Measurements from ENCODE around the gene SIPA1.

The SIPA1 gene

DNA sequence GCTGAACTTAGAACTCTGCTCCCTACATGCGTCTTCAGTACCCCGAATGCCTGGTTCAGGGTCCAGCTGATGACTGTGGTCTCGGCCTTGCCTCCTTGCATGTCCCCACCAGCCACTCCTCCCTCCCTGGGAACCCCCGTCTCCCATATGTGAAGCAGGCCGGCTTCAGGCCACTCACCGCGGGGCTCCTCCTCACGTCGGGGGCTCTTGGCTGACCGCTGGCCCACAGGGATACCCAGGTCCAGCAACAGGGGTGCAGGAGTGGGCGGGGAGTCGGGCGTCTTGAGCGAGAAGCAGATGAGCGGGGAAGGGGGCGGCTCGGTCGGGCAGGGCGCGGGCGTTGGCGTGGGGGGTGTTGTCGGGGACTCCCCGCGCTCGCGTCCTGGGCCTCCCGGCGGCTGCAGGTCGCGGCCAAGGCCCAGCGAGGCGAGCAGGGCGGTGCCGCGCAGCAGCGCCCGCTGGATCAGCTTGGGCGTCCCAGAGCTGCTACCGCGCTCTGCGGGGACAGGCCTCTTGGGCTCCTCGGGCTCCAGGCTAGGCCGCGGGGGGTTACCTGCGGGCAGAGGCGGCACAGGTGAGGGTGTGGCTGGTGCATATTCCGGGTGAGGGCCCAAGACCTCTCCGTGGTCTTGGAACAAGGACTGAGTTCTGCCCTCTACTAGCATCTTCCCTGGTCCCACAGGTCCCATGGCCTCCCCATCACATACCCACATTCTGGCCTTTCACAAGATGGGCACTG lies 38.5 kb upstream of the SIPA1 start:
- TF ChIP-seq, protein P1, sequence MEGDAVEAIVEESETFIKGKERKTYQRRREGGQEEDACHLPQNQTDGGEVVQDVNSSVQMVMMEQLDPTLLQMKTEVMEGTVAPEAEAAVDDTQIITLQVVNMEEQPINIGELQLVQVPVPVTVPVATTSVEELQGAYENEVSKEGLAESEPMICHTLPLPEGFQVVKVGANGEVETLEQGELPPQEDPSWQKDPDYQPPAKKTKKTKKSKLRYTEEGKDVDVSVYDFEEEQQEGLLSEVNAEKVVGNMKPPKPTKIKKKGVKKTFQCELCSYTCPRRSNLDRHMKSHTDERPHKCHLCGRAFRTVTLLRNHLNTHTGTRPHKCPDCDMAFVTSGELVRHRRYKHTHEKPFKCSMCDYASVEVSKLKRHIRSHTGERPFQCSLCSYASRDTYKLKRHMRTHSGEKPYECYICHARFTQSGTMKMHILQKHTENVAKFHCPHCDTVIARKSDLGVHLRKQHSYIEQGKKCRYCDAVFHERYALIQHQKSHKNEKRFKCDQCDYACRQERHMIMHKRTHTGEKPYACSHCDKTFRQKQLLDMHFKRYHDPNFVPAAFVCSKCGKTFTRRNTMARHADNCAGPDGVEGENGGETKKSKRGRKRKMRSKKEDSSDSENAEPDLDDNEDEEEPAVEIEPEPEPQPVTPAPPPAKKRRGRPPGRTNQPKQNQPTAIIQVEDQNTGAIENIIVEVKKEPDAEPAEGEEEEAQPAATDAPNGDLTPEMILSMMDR (IDR thresholded peaks at IDR 0.05; ENCODE audit: control insufficient read depth, extremely low read depth, insufficient read depth): no peak
- no peak for DNase-seq (ENCODE audit: low read depth)
- no peak overlapping the region for H3K4me3 ChIP-seq (ENCODE audit: low read depth, low read length)

DNA sequence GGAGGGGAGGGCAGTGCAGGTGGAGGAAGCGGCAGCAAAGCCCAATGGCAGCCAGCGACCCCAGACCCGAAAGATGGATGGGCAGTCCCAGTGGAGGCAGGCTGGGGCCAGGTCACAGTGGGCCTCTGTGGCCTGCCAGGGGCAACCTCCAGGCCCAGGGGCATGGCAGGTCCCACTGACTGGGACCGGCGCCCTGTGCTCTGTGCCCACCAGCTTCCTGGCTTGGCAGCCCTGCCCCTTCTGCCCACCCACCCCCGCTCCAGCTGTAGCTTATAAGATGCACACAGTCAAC lies 38.0 kb upstream of the SIPA1 start:
- TF ChIP-seq, protein P1 (IDR thresholded peaks at IDR 0.05; ENCODE audit: control insufficient read depth, extremely low read depth, insufficient read depth): no peak
- no peak overlapping the region for H3K4me3 ChIP-seq (ENCODE audit: low read depth, low read length)
- no peak for DNase-seq (ENCODE audit: low read depth)

DNA sequence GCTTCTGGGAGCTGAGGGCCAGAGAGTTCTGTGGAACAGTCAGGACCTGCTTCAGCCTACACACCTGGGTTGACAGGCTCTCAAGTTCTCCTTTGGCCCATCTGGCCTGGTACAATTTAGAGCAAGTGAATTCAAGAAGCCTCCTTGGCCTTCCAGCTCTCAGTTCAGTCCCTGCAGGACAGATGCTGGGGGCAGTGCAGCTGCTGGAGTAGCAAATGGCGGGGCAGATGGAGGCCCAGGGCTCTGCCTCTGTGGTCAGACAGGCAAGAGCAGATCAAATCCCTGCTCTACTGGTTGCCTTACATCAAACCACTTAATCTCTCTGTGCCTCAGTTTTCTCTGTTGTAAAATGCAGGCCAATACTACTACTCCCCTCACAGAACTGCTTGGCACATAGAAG lies 33.6 kb upstream of the SIPA1 start:
- TF ChIP-seq, protein P1 (IDR thresholded peaks at IDR 0.05; ENCODE audit: control insufficient read depth, extremely low read depth, insufficient read depth): no peak
- H3K4me3 ChIP-seq (ENCODE audit: low read depth, low read length): no peak overlapping the region

DNA sequence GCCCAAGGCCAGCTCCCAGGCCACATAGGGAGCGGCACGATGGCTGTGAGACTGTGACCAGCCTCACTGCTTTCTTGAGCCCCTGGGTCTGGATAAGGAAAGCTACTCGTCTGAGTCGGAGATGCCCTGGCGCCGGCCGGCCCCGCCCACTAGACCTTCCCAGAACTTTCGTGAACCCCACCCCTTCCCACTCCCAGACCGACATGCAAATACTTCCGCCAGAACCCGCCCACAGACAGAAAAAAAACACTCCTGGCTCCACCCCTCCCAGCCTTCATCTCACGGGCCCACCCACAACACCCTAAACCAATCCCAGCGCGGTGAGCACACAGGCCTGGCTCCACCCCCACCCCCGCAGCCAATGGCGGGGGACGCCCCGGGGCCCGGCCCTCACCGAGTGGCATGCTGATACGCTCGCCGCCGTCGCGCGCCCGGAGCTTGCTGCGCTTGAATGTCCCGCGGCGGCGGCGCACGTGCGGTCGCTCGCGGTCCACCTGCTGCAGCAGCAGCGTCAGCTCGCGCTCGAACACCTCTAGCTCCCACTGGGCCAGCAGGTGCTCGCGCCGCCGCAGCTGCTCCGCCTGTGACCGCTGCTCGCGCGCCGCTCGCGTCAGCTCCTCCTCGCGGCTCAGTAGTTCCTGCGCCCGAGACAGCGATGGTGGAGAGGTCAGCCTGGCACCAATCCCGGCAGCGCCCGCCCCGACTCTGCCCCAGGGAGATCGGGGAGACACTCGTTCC lies 30.9 kb upstream of the SIPA1 start:
- TF ChIP-seq, protein P1 (IDR thresholded peaks at IDR 0.05; ENCODE audit: control insufficient read depth, extremely low read depth, insufficient read depth): no peak
- DNase-seq (ENCODE audit: low read depth): no peak
- H3K4me3 ChIP-seq (ENCODE audit: low read depth, low read length): no peak overlapping the region

More for the DNA sequence above, 33.6 kb upstream of the SIPA1 start:
- no peak for DNase-seq (ENCODE audit: low read depth)

DNA sequence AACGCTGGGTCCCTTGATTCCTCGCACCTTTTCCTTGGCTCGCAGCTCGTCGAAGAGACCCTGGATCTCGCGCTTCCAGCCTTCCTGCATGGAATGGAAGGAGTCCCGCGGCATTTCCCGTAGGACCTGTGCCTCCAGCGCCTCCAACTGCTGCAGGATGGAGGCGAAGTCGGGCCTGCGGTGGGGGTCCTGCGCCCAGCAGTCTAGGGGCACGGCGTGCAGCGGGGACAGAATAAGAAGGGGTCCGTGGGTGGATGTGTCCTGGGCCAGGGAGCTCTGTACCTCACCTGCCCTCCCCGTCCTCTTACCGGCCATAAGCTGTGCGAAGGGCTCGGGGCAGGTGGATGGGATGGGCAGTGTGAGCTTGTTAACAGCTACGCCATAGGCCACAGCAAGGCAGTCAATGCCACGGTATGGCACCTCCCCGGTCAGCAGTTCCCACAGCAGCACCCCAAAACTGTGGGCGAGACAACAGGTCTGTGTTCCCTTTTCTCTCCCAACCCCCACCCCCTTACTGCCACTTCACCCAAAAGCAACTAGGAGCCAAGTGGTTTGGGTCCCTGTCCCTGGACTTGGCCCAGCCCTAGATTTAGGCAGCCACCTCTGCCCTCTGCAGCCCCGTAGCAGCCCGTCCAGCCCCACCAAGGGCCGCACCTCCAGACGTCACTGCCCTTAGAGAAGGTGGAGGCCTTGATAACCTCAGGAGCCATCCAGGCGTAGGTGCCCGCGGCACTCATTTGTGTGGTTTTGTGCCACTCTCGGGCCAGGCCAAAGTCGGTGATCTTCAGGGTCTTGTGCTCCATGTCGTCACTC lies 30.1 kb upstream of the SIPA1 start:
- no peak overlapping the region for H3K4me3 ChIP-seq (ENCODE audit: low read depth, low read length)
- DNase-seq (ENCODE audit: low read depth): no peak
- TF ChIP-seq, protein P1 (IDR thresholded peaks at IDR 0.05; ENCODE audit: control insufficient read depth, extremely low read depth, insufficient read depth): no peak

DNA sequence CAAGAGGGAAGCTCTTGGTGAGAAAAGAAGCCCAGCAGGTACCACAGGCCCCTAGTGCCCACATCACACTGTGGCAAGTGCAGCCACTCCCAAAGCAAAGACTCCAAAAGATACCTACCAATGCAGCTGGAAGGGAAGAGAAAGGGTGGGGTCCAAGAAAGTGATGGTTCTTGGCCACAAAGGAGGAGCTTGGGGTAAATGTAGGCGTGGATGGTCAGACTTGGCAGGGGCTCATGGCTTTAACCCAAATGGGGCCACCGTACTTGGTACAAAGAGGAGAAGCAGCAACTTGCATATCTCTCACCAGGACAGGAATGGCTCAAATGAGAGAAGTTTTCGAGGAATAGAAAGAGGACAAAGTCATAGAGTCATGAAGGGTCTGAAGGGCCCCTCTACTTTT lies 28.7 kb upstream of the SIPA1 start:
- TF ChIP-seq, protein P1 (IDR thresholded peaks at IDR 0.05; ENCODE audit: control insufficient read depth, extremely low read depth, insufficient read depth): no peak
- H3K4me3 ChIP-seq (ENCODE audit: low read depth, low read length): no peak overlapping the region

More for the DNA sequence above, 28.7 kb upstream of the SIPA1 start:
- DNase-seq (ENCODE audit: low read depth): no peak
